ENCODE data around the gene SAG. TPM values are rescaled to one million over a fixed set of nuclear protein-coding genes. Genes with fewer than 3 reads are reported as not detected.

SAG gene
- total RNA-seq, 1 experiment from 2014 or later = not detected

GRCh38 chr2:233320470-233320869 is 12.9 kb downstream of the SAG start:
- POLR2A ChIA-PET = interaction anchor here (0.6 kb wide), 1 partner anchor 501 kb away, joined by 6 read pairs; no protein-coding TSS in a partner anchor
- H3K36me3 ChIP-seq (ENCODE audit: control insufficient read depth, insufficient read depth, low read length) = no peaks in the 10 kb centered on the region
- TF ChIP-seq POLR2AphosphoS5 (IDR thresholded peaks at IDR 0.05; ENCODE audit: low read depth, low read length) = no peak
- TF ChIP-seq SIN3A (IDR thresholded peaks at IDR 0.05; ENCODE audit: borderline replicate concordance, insufficient read depth, low read depth, low read length) = no peak
- TF ChIP-seq, protein P1, sequence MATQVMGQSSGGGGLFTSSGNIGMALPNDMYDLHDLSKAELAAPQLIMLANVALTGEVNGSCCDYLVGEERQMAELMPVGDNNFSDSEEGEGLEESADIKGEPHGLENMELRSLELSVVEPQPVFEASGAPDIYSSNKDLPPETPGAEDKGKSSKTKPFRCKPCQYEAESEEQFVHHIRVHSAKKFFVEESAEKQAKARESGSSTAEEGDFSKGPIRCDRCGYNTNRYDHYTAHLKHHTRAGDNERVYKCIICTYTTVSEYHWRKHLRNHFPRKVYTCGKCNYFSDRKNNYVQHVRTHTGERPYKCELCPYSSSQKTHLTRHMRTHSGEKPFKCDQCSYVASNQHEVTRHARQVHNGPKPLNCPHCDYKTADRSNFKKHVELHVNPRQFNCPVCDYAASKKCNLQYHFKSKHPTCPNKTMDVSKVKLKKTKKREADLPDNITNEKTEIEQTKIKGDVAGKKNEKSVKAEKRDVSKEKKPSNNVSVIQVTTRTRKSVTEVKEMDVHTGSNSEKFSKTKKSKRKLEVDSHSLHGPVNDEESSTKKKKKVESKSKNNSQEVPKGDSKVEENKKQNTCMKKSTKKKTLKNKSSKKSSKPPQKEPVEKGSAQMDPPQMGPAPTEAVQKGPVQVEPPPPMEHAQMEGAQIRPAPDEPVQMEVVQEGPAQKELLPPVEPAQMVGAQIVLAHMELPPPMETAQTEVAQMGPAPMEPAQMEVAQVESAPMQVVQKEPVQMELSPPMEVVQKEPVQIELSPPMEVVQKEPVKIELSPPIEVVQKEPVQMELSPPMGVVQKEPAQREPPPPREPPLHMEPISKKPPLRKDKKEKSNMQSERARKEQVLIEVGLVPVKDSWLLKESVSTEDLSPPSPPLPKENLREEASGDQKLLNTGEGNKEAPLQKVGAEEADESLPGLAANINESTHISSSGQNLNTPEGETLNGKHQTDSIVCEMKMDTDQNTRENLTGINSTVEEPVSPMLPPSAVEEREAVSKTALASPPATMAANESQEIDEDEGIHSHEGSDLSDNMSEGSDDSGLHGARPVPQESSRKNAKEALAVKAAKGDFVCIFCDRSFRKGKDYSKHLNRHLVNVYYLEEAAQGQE (IDR thresholded peaks at IDR 0.05; ENCODE audit: insufficient read depth in 1 of 2, low read depth in 2 of 2, low read length in 1 of 2) = no peak
- TF ChIP-seq TCF7L2 (IDR thresholded peaks at IDR 0.05; ENCODE audit: low read depth, low read length) = no peak
- no peak for TF ChIP-seq CTCF (IDR thresholded peaks at IDR 0.05)
- CTCF ChIA-PET = interaction anchor here (0.5 kb wide), 1 partner anchor 553 kb away, joined by 3 read pairs; no protein-coding TSS in a partner anchor
- in situ Hi-C loops (cut with HindIII; ENCODE audit: low pct_unique_long_range_greater_than_20kb, low sequenced_read_pairs) (no loop called here), intact Hi-C loops (cut with micrococcal nuclease; ENCODE audit: unreplicated experiment) (no loop called here)
- H3K27me3 ChIP-seq (ENCODE audit: control insufficient read depth, insufficient read depth, low read length) = no peaks in the 10 kb centered on the region
- DNase-seq (ENCODE audit: low read depth, low spot score) (no peak), ATAC-seq (no peak)
- H3K9me3 ChIP-seq (ENCODE audit: control insufficient read depth, insufficient read depth, low read depth, low read length) = no peaks in the 10 kb centered on the region
- H3K27ac ChIP-seq (ENCODE audit: low read length) = no peak overlapping the region
- H3K4me3 ChIP-seq (ENCODE audit: low read depth in 2 of 2, low read length in 2 of 2) = no peak overlapping the region
- no TSS peak for BruUV-seq (replicated peaks)
- no peaks in the 10 kb centered on the region for H3K4me1 ChIP-seq (ENCODE audit: control insufficient read depth, insufficient read depth, low read length)

DNA sequence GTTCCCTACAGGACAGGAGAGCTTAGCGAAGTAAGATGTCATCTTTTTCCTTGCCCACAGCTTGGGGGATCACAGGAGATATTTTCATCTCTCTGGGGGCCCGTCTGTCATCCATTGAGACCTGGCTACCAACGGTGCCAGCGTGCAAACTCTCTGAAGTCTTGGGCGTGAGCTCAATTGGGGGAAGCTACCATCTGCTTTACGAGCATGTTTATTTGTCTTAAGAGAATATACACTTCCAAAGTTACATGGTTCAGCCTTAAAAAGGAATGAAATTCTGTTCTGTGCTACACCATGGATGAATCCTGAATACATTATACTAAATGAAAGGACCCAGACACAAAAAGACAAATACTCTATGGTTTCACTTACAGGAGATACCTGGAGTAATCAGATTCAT is 13.6 kb downstream of the SAG start:
- intact Hi-C loops (cut with micrococcal nuclease; ENCODE audit: unreplicated experiment) = no loop called here
- H3K4me3 ChIP-seq (ENCODE audit: low read depth in 2 of 2, low read length in 2 of 2) = no peak overlapping the region
- TF ChIP-seq SIN3A (IDR thresholded peaks at IDR 0.05; ENCODE audit: borderline replicate concordance, insufficient read depth, low read depth, low read length) = no peak
- TF ChIP-seq, protein P1 (IDR thresholded peaks at IDR 0.05; ENCODE audit: insufficient read depth in 1 of 2, low read depth in 2 of 2, low read length in 1 of 2) = no peak
- no peak for TF ChIP-seq POLR2AphosphoS5 (IDR thresholded peaks at IDR 0.05; ENCODE audit: low read depth, low read length)
- no peak for TF ChIP-seq TCF7L2 (IDR thresholded peaks at IDR 0.05; ENCODE audit: low read depth, low read length)
- no peak for TF ChIP-seq CTCF (IDR thresholded peaks at IDR 0.05)
- no peaks in the 10 kb centered on the region for H3K4me1 ChIP-seq (ENCODE audit: control insufficient read depth, insufficient read depth, low read length)
- in situ Hi-C loops (cut with HindIII; ENCODE audit: low pct_unique_long_range_greater_than_20kb, low sequenced_read_pairs) = no loop called here
- H3K36me3 ChIP-seq (ENCODE audit: control insufficient read depth, insufficient read depth, low read length) = no peaks in the 10 kb centered on the region
- POLR2A ChIA-PET = interaction anchor here (0.6 kb wide), 1 partner anchor 501 kb away, joined by 6 read pairs; no protein-coding TSS in a partner anchor
- no peak for DNase-seq (ENCODE audit: low read depth, low spot score)
- no peaks in the 10 kb centered on the region for H3K9me3 ChIP-seq (ENCODE audit: control insufficient read depth, insufficient read depth, low read depth, low read length)
- ATAC-seq = no peak
- CTCF ChIA-PET = interaction anchor here (0.7 kb wide), 1 partner anchor 215 kb away, joined by 3 read pairs; no protein-coding TSS in a partner anchor
- BruUV-seq (replicated peaks) = no TSS peak
- no peak overlapping the region for H3K27ac ChIP-seq (ENCODE audit: low read length)
- H3K27me3 ChIP-seq (ENCODE audit: control insufficient read depth, insufficient read depth, low read length) = no peaks in the 10 kb centered on the region

Data from Panc1 (cell line).